Erythroblast (primary cell): Measurements from ENCODE around the gene SCRN1.

ENCODE experiments used
- GATA1 ChIP-seq: IDR thresholded peaks from 2 replicates; pipeline ENCODE4 v1.6.1; 2011; ENCODE audit warnings: low read depth, mild to moderate bottlenecking, control low read depth, low read length, moderate library complexity
- POLR2A ChIP-seq: IDR thresholded peaks from 2 replicates; pipeline ENCODE4 v1.6.1; 2011; ENCODE audit warnings: mild to moderate bottlenecking, low read length

DNA sequence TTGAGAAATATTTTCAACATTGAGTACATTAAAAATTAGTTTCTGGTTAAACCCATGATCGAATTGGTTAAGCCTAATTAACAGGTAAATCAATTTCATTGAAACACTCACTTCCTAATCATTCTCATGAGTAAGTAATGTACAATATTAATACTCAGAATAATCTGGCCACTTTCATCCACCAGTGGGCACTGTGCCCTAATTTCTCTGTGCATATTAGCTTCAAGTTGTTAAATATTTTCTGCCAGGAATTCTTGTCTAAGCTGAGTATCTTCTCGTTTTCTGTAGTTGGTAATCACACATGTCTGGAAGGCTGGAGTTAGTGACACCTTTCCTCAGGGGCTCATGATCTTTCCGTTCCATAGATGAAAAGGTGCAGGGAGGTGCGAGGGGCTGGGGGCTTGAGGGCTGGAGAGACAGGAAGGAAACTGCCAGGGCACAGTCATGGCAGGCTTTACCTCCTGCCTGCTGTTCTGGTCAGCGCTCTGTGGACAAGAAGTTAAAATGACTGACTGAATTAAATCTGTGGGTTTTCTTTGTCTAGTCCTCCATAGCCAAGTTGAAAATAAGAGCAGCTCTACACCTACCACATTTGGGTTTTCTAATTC is 111.4 kb downstream of the SCRN1 start:
- TF ChIP-seq POLR2A (no peak), GATA1 (no peak)
